ENCODE measurements around the gene TMEM200A.

DNA sequence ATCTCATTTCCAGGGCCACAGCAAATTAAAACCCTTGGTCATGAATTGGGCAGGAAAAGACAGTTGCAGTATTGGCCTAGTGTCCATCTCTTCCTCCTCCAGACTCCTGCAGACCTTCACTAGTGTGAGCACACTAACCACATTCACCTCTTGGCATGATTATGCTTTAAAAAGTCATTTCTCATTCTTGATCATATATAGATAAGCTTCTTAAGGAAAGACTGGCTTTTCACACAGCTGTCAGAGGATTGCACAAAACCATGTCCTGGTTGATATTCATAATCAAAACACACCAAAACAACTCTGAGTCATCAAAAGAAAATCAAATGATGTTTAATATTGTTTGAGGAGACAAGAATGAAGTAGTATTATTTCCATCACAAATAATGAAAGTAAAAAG lies 52.1 kb downstream of the TMEM200A start:
- TF ChIP-seq CTCF (IDR thresholded peaks at IDR 0.05) (no peak), EZH2 (IDR thresholded peaks at IDR 0.05; ENCODE audit: borderline replicate concordance, insufficient read depth, low read depth, low read length, poor library complexity, severe bottlenecking) (no peak)
